HL-60/S4 treated with retinoic acid at 250 ng/mL for 4 days and 3 days (cell line): Measurements from ENCODE around the gene LEKR1.

Experiments
- in situ Hi-C: fragments of 300-500 bp; cut with MboI; formaldehyde crosslinking; loops from 2 replicates; pipeline ENCODE4 v1.7.0; 2022; ENCODE audit warnings: low sequenced_read_pairs

LEKR1 gene

DNA sequence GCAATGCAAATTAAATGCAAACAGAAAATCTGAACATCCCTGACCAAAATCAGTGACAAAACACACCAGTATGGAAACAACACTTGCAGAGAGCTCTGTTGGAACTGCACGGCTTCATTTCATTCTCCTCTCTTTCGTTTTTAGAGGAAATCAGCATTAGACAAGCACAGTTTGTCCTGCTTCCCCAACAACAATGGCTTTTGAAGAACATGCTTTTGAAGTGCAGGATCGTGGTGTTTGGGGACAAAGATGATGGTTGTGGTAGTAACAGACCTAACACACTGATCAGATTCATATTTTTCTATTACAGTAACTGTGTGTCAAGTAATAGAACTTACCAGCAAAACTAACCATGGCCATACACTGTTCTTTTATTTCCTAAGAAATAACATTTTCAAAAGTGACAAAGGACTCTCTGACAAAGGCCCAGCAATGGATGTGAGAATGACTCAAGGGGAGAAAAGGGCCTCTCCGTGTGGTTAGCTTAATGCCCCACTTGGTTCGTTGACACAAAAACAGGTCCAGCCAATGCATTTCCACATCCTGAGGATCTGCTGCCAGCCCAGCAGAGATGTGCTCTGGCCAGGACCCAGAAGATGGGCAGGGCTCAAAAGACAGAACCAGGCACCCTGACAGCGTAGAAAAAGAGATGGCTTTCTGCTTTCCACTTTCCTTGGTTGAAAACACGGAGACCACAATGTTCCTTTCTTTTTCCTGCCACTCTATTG, 249.7 kb downstream of the LEKR1 start:
- in situ Hi-C loops = loop anchor here (25.0 kb wide), 3 partner anchors 414 to 914 kb away; partner anchors contain the start of genes SSR3 and TIPARP

DNA sequence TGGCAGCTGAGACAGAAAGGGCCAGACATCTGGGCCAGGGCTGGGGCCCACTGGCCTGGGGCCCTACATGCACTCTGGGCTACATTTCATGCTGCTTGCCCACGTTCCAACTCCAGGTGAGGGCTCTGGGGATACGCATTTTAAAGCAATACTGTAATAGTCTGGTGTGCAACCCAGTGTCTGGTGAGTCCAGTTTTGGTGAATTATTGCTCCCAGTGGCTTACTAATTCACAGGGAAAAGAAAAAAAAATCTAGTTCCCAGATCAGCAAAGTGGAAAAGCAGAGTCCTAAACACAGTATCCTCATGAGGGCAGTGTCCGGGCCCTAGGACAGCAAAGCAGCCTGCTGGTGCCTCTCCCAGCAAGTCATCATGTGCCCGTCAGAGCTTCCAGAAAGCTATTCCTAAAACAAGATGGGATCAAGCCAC, 251.4 kb downstream of the LEKR1 start:
- in situ Hi-C loops = loop anchor here (25.0 kb wide), 3 partner anchors 415 to 915 kb away; partner anchors contain the start of genes SSR3 and TIPARP

DNA sequence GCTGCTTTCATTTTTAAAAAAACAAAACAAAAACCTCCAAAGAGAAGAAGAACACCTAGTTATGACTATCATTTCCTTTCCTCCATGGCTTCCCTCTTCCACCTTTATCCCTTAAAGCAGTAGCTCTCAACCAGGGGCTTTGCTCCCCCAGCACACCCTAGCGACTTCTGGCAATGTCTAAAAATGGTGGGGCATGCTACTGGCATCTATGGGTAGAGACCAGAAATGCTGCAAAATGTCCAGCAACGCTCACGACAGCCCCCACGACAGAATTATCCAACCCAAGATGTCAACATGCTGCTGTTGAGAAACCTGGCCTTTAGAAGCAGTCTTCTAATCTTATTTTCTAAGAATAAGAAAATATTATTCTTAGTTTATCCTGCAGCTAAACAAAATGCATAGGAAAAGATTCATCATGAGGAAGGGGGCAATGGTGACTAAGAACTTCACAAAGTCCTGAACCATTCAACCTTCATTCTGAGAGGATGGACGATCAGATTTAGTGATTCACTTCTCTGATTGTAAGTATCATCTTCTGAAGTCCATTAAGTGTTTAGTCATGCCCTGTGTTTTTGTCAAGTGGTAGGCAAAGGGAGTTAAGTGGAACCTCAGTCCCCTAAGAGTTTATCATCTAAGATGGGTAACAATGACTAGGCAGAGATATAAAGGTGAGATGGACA, 252.1 kb downstream of the LEKR1 start:
- in situ Hi-C loops = loop anchor here (25.0 kb wide), 3 partner anchors 416 to 916 kb away; partner anchors contain the start of genes SSR3 and TIPARP

DNA sequence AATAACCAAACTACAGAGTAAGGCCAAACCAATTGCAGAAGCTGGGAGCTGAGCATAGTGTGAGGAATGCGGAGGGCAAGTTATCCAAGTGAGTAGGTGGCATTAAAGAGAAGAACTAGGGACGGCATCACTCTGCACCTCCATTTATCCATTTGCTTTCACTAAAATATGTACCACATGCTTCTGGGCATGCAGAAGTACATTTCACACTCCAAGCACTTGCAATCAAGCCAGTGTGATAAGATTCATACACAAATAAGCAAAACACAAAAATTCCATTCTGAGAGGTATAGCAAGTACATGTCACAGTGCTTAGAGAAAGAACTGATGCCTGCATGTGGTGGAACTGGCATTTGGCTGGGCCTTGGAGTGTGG, 252.6 kb downstream of the LEKR1 start:
- in situ Hi-C loops = loop anchor here (25.0 kb wide), 3 partner anchors 416 to 916 kb away; partner anchors contain the start of genes SSR3 and TIPARP

DNA sequence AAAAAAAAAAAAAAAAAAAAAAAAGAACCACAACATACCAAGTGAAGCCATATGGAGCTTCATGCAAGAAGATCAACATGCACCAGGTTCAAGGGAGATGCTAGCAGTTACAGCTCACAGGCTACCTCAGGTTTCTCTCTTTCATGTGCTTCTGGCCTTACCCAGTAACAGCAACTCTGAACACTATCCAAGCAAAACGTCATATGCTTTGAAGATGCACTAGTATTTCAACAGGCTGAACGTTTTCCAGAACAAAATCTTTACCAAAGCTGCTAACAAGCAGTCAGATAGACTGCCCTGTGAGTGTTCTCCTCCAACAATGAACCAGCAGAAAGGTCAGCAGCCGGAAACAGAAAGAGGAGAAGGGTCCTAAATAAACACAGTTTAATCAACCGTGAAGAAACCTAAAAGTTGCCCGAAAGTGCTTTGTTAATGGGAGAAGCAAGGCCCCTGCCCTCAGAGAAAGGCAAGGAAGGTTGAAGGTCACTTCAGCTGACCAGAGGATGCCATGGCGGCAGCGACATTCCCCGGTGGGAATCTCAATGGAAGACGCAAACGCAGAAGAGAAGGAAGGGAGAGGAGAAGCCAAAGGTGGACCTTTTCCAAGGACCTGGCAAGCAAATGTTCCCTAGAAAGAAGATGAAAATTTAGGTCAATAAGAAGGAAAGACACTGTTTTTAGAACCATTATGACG, 253.7 kb downstream of the LEKR1 start:
- in situ Hi-C loops = loop anchor here (25.0 kb wide), 3 partner anchors 418 to 918 kb away; partner anchors contain the start of genes SSR3 and TIPARP

DNA sequence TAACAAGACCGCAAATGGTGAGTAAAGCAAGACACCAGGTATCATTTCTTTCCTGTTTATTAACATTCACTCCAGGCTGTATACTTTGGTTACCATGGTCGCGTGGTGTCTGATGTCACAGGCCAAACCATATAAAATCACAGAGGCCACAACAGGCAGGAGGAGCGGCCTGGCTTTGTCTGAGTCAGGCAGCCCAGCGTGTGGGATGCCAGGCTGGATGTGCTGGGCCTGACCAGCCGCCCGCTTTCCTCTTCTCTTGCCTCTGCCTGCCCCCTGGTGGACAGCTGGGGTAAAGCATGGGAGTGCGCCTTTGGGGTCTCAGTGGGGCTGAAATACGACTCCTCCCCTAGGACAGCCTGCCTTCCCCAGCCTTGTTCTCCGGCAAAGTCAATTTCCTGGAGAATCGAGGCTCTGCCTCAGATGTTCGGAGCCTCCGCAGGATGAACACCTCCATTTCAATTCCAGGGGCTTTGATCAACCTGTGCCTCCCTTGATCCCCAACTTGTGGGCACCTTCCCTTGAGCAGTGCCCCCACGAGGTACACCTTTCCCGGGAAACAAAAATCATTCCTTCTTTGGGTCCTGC, 255.6 kb downstream of the LEKR1 start:
- in situ Hi-C loops = loop anchor here (25.0 kb wide), 3 partner anchors 419 to 919 kb away; partner anchors contain the start of genes SSR3 and TIPARP

DNA sequence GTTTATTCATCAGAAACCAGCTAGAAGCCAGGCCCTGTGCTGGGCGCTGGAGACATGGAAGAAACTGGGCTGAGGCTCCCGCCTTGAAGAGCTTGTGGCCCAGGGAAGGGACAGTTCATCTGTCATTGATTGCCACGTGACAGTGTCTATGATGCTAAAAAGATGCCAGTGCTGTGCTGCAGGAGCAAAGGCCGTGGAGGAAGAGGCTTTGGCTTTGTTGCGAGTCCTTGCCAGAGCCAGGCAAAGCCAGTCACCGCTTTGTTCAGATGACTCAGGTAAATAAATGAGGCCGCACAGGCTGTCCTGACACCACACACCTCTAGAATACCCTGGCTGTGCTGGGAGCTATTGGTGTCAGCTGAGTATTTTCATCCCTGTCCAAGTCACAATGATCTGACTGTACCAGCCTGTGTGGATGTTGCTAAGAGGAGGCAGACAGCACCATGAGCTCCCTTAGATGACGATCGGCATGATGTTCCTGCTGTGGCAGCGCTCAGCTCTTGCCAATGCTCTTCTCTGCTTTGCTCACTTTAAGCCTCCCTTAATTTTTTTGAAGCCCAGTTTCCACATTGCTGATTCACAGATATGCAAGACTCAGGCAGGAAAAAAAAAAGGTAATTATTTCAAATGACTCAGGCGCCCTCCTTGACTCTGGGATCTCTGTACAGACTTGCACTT, 256.3 kb downstream of the LEKR1 start:
- in situ Hi-C loops = loop anchor here (25.0 kb wide), 3 partner anchors 420 to 920 kb away; partner anchors contain the start of genes SSR3 and TIPARP

DNA sequence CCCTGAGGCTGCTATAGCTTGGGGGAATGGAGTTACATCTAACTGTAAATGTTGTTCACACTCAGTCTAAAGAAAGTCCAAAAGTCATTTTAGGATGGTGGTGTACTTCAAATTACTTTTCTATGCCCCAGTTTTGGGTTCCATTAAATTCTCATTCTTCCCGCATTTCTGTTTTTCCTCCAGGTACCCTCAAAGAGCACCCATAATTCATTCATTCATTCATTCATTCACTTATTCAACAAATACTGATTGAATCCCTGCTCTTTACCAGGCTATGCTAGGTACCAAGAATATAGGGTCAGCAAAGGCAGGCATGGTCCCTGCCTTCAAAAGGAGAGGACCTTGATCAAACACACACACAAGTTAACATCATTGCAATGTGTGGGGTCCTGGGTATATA, 257.7 kb downstream of the LEKR1 start:
- in situ Hi-C loops = loop anchor here (25.0 kb wide), 3 partner anchors 422 to 922 kb away; partner anchors contain the start of genes SSR3 and TIPARP

DNA sequence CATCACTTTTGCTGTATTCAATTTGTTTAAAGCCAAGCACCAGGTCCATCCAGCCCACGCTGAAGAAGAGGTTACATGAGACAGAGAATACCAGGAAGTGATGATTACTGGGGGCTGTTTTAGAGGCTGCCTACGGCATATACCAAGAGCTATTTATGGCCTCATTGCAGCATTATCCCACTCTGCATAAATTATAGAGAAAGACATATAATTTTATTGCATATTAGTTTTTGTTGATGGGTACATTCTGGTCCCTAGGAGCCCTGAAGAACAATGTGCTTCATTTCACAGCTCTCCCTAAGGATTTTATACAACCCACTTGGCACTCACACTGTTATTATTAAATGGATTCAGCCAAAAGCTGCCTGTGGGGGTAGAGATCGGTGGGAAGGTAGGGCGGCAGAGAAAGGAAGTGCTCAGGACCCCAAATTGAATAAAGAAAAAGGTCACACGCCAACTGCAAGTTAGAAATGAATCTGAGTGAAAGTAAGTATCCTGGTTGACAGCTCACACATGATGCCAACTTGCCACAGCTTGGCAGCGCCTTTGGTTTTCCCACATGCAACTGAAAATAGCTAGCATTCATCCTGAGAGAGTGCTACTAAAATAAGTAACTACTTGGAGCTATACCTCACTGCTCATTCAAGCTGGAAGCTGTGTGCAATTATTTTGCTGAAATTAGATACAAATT, 260.1 kb downstream of the LEKR1 start:
- in situ Hi-C loops = loop anchor here (25.0 kb wide), 3 partner anchors 424 to 924 kb away; partner anchors contain the start of genes SSR3 and TIPARP

DNA sequence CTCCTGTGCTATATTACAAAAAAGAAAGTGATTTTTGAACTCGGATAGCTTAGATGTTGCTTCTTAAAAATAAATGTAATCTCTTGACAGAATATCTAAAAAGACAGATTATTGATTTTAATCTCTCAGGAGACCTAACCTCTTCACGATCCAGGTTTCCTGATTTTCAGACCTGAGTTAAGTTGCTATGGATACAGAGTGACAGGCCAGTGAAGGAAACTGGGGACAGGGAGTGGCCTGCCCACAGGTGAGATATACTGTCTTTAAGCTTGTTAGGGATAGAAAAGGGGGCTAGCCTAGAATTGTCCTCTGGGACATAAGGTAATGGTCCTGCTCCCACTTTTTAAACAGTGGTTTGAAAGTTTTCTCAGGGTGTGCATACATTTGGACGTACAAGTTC, 260.6 kb downstream of the LEKR1 start:
- in situ Hi-C loops = loop anchor here (25.0 kb wide), 3 partner anchors 424 to 924 kb away; partner anchors contain the start of genes SSR3 and TIPARP

DNA sequence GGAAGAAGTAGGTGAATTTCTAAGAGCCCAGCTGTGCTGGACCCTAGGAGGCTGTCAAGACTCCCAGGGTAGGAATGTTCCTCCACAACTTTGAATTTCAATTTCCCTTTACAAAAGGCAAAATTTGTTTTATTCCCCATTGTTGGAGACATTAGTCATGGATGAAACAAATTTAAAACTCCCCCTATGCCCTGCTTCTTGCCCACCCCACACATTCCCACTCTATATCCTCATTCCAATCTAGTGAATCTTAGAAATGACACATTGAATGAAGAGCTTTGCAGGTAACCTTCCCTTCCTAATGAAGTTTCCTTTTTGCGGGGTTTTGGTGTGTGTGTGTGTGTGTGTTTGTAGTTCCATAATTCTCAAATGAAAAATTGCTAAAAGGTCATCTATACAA, 261.2 kb downstream of the LEKR1 start:
- in situ Hi-C loops = loop anchor here (25.0 kb wide), 3 partner anchors 425 to 925 kb away; partner anchors contain the start of genes SSR3 and TIPARP

DNA sequence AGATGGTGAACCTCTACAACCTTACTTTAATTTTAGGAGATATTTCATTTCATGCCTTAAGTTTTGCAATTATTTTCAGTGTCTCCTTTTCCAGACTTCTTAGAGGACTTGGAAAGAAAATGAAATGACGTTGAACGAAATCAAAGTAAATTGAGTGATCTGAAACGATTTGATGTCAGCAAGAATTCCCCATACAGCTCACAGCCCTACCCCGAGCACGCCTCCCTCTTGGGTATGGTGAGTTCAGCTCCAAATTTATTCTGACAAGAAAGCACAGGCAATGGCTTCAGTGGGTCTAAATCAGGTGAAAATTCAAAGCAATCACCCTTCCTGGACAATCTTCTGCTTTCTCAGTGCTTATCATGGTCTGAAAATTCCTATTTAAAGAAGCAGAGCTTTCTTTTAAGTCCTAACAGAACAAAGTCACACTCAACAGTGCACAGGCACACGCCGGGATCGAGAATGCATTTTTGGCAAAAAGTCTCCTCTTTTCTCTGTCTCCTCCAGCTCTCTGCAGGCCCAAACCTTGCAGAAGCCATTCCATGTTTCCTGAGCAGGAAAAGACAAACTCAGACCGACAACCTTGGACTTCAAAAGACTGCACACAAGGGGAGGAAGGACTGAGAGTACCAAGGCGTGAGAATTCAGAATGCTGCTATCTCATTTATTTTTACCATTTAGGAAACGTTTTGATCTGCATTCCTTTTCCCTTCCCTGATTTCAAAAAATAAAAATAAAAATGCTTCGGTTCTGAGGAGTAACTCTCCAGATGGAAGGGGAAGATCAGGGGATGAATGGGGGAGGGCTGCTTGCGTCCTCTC, 261.8 kb downstream of the LEKR1 start:
- in situ Hi-C loops = loop anchor here (25.0 kb wide), 3 partner anchors 426 to 926 kb away; partner anchors contain the start of genes SSR3 and TIPARP

DNA sequence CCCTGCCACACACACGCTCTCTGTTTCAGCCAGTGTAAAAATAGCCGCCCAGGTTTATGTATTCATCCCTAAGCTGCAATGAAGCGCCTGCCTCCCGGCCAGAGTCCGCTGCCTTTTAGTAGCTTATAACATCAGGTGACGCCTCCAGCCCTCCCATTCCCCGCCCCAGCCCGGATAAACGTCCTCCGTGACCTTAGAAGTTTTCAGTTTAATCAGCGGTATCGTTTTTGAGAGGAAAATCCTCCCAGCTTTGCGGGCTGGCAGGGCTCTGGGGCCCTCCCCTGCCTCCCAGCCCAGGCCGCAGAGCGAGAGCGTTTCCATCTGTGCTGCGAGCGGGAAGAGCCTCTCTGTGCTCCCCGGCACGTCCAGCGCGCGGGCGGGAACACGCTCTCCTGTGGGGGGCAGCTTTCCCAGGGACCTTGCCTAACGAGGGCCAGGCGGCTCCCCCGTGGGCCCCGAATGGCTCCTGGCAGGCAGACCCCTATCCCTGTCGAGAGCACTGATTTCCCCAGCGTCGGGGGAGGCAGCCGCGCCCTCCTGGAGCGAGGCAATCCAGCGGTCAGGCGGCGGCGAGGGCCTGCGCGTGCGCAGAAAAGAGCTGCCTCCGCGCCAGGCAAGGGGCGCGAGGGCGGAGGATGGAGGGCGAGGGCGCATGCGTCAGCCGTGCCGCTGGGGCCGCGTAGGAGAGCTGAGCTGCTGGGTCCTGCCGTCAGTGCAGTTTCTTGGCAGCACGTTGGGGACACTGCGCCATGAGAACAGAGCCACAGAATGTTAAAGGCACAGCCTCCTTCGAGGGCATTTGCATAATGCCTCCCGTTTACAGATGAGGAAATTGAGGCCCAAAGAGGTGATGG, 262.7 kb downstream of the LEKR1 start:
- in situ Hi-C loops = loop anchor here (25.0 kb wide), 3 partner anchors 427 to 927 kb away; partner anchors contain the start of genes SSR3 and TIPARP

DNA sequence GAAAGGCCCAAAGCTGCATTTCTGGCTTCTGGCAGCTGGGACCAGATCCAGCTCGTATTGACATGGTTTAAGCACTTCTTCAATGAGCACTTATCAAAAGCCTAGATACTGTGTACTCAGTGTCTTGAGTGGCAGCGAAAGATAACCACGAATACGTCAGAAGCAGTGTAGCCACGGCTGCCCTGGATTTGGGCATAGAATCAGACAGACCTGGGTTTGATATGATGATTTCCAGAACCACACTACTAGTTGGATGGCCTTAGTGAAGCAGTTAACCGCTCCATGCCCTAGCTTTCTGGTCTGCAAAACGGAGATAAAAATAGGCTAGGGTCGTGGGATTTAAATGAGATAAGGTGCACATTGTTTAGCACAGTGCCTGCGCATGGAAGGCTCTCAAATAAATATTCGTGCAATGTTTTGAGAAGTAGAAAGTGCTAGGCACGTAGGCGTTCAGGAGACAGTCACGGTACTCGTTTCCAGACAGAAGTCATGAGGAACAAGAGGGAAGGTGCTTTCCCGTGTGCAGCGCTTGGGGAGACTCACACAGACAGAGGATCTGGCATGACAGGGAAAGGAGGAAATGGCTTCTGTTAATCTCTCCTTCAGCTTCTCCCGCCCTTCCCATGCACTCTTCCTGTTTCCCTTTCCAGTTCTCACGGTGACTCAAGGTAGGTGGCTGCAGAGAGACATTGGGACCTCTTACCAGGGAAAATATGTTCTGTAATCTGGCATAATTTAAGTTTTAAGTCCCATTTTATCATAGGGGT, 263.5 kb downstream of the LEKR1 start:
- in situ Hi-C loops = loop anchor here (25.0 kb wide), 3 partner anchors 427 to 927 kb away; partner anchors contain the start of genes SSR3 and TIPARP

DNA sequence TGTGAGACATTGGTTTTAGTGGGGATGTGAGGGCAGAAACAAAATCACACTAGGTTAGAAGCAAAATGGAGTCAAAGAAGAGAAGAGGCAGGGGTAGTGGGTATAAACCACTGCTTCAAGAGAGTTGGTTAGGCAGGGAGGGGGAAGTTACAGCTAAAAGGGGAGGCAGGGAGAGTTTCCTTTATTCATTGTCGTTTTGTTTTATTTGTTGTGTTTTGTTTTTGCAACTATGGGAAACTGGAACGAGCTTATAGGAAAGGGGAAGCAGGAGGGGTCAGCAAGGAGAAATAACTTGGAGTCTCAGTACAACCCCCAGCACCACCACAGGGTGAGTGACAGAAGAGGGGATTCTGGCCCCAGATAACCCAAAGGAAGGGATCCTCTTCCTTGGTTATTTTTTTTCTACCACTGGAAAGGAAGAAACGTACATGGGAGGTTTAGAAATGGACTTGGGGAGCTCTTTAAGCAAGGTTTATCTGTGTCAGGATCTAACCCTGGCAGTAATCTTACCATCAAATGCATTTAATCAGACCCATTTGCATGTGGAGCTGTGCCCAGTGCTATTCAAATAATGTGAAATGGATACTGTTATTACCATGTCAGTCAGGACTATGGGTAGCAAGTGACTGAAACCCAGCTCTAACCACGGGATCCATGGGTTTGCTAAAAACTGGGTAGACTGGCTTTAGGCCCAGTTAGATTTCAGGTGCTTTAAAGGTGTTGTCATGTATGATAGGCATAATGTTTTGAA, 265.1 kb downstream of the LEKR1 start:
- in situ Hi-C loops = loop anchor here (25.0 kb wide), 3 partner anchors 429 to 929 kb away; partner anchors contain the start of genes SSR3 and TIPARP

DNA sequence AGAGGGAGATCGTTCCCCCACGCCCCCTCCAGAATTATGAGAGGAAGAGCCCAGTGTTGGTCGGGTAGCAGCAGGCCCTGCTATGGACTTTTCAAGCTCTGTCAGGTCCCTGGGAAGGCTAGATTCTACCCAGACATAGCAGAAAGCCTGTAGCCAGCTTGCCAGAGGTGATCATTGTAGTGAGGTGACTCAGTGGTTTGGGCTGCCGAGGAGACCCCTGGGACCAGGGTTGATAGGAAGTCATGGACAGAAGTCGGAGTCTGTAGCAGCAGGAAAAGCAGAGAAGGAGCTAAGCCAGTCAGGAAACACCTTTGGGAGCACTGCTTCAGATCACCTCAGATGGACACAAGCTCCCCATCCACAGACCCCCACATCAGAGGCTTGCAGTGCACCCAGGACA, 266.1 kb downstream of the LEKR1 start:
- in situ Hi-C loops = loop anchor here (25.0 kb wide), 3 partner anchors 430 to 930 kb away; partner anchors contain the start of genes SSR3 and TIPARP
